Activated effector memory CD4-positive, alpha-beta T cell treated with anti-CD3 and anti-CD28 coated beads, Interleukin-2, amount 50 U/mL, for 16 hours (primary cell): Measurements from ENCODE around the gene COPG2.
"Not testable (repeated sequence)": the region's sequence is repeated elsewhere in the genome, so short reads cannot be mapped to it uniquely, and the experiment has no call there.

Experiments used
- DNase-seq: peaks from one replicate; pipeline ENCODE4 v3.0.0-alpha.2; 2020

Gene COPG2

GRCh38 chr7:130648580-130648979, 20.0 kb downstream of the COPG2 start:
- no peak for DNase-seq

- no peak for DNase-seq
These were observed 26.2 kb downstream of the COPG2 start for GRCh38 chr7:130642383-130642782.

- DNase-seq: no peak
These were observed 27.1 kb downstream of the COPG2 start for GRCh38 chr7:130641497-130641896.

- no peak for DNase-seq
These were observed 27.5 kb downstream of the COPG2 start for GRCh38 chr7:130641040-130641439.

- no peak for DNase-seq
These were observed 29.2 kb downstream of the COPG2 start for GRCh38 chr7:130639388-130639787.

DNA sequence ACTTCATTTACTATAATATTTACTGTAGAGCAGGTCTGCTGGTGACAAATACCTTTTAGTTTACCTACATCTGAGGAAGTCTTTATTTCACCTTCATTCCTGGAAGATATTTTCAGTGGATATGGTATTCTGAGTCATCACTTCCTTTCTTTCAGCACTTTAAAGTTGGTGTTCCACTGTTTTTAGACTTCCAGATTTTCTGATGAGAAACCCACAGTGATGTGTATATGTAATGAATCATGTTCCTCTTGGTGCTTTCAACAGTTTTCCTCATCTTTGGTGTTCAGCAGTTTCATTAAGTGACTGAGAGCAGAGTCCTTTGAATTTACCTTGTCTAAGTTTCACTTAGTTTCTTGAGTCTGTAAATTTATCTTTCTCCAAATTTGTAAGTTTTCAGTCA, 36.4 kb downstream of the COPG2 start:
- no peak for DNase-seq

GRCh38 chr7:130628901-130629300, 39.6 kb downstream of the COPG2 start:
- DNase-seq: no peak

- no peak for DNase-seq
These were observed 40.8 kb downstream of the COPG2 start for GRCh38 chr7:130627775-130628174.

GRCh38 chr7:130622866-130623265, 45.7 kb downstream of the COPG2 start:
- no peak for DNase-seq

DNA sequence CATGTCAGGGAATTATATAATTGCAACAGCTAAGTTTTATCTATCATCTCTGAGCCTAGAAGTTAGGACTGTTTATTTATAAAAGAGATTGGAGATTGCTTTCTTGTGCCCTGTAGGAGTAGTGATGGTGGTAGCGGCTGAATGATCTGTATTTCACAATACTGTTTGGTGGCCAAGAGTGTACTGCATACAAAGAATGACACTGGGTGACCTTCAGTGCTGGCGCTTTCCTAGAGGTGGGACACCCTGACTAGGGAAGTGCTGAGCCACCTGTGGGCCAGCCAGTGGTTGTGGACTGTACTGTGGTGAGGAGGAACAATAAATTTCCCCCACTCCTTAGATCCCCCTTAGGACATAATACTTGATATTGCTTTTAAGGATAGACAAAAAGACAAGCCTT, 53.0 kb downstream of the COPG2 start:
- no peak for DNase-seq

GRCh38 chr7:130614449-130614848, 54.1 kb downstream of the COPG2 start:
- DNase-seq: no peak

DNA sequence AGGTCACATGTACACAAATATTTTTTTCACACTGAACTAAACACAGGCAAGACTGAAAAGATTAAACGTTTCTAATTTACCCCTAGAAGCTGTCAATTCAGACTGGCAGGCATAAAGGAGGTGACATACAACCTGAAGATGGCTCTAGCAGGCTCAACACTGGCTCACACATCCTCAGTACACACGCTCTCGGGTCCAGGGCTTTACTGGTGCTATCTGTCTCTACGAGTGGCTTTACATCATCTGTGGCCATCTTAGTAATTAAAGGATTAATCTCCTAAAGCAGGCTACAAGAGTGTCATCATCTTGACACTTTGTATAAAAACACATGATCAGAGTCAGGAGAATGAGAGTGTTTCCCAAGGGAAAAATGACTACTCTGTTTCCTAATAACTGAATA, 57.3 kb downstream of the COPG2 start:
- no peak for DNase-seq

DNA sequence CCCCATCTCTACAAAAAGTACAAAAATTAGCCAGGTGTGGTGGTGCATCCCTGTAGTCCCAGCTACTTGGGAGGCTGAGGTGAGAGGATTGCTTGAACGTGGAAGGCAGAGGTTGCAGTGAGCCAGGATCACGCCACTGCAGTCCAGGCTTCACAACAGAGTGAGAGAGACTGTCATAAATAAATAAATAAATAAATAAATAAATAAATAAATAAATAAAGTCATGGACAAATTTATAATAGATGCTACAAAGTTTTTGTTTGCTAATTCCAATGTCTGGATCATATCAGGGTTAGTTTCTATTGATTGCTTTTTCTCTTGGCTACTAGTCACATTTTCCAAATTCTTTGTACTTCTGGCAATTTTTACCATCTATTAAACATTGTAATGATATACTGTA, 61.5 kb downstream of the COPG2 start:
- not testable (repeated sequence) for DNase-seq

- DNase-seq: no peak
These were observed 62.4 kb downstream of the COPG2 start for GRCh38 chr7:130606161-130606560.

DNA sequence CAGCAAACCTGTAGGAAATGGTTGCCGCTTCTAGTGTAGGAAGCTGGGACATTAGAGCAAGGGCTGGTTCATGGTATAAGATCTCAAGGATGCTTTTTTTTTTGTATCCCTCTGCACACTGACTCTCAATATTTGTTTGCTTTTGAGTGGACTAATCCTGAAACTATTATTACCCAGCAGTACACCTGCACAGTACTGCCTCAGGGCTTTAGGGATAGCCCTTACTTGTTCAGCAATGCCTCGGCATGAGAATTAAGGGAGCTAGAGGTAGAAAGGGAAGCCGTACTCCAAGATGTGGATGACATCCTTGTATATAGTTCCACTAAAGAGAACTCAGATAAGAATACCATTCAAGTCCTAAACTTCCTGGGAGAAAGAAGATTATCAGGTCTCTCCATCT, 70.5 kb downstream of the COPG2 start:
- DNase-seq: no peak

- no peak for DNase-seq
These were observed 72.6 kb downstream of the COPG2 start for GRCh38 chr7:130595986-130596385.

DNA sequence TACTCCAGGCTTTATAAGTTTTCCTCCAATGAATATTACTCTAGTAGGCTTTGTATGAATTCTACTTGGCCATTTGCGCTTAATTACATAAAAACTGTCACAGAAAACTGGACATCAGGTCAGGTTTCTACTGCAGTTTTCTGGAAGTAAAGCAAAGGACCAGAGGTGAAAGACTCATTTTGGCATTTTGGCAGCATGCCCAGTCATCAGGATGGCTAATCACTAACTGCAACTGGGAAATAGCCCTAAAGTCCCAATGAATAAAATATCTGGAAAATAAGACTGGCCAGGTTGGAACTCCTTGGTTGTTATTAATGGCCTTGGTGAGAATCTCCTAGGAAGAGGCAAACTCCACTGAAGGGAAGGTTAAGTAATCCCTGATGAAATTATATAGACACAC, 75.5 kb downstream of the COPG2 start:
- DNase-seq: no peak

DNA sequence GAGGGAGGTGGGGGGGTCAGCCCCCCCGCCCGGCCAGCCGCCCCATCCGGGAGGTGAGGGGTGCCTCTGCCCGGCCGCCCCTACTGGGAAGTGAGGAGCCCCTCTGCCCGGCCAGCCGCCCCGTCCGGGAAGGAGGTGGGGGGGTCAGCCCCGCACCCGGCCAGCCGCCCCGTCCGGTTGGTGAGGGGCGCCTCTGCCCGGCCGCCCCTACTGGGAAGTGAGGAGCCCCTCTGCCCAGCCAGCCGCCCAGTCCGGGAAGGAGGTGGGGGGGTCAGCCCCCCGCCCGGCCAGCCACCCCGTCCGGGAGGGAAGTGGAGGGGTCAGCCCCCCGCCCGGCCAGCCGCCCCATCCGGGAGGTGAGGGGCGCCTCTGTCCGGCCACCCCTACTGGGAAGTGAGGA, 77.1 kb downstream of the COPG2 start:
- DNase-seq: not testable (repeated sequence)

DNA sequence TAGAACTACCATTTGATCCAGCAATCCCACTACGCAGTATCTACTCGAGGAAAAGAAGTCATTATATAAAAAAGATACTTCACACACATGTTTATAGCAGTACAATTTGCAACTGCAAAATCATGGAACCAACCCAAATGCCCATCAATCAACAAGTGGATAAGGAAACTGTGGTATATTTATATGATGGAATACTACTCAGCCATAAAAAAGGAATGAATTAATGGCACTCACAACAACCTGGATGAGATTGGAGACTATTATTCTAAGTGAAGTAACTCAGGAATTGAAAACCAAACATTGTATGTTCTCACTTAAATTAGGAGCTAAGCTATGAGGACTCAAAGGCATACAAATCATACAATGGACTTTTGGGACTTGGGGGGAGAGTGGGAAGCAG, 82.6 kb downstream of the COPG2 start:
- DNase-seq: not testable (repeated sequence)

GRCh38 chr7:130575110-130575509, 93.4 kb downstream of the COPG2 start:
- not testable (repeated sequence) for DNase-seq

DNA sequence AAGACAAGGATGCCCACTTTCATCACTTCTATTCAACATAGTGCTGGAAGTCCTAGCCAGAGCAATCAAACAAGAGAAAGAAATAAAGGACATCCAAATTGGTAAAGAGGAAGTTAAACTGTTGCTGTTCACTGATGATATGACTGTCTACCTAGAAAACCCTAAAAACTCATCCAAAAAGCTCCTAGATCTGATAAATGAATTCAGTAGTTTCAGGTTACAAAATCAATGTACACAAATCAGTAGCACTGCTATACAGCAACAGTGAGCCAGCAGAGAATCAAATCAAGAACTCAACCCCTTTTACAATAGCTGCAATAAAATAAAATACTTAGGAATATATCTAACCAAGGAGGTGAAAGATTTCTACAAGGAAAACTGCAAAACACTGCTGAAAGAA, 98.4 kb downstream of the COPG2 start:
- not testable (repeated sequence) for DNase-seq

GRCh38 chr7:130566898-130567280, 101.7 kb downstream of the COPG2 start:
- DNase-seq: no peak

- no peak for DNase-seq
These were observed 102.2 kb downstream of the COPG2 start for GRCh38 chr7:130566168-130566897.

GRCh38 chr7:130560972-130561371, 107.6 kb downstream of the COPG2 start:
- no peak for DNase-seq

GRCh38 chr7:130559184-130559583, 109.4 kb downstream of the COPG2 start:
- peak; percentile 38 for DNase-seq
